ENCODE measurements around the gene PROC.

The PROC gene

DNA sequence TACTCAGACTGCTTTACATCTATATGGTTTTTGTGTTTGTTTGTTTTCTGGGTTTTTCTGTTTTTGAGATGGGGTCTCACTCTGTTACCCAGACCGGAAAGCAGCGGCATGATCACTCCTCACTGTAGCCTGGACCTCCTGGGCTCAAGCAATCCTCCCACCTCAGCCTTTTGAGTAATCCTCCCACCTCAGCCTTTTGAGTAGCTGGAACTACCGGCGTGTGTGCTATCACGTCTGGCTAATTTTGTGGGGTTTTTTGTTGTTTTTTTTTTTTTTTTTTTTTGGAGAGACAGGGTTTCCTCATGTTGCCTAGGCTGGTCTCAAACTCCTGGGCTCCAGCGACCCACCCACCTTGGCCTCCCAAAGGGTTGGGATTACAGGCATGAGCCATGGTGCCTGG lies 39.5 kb upstream of the PROC start:
- TF ChIP-seq, protein P1, sequence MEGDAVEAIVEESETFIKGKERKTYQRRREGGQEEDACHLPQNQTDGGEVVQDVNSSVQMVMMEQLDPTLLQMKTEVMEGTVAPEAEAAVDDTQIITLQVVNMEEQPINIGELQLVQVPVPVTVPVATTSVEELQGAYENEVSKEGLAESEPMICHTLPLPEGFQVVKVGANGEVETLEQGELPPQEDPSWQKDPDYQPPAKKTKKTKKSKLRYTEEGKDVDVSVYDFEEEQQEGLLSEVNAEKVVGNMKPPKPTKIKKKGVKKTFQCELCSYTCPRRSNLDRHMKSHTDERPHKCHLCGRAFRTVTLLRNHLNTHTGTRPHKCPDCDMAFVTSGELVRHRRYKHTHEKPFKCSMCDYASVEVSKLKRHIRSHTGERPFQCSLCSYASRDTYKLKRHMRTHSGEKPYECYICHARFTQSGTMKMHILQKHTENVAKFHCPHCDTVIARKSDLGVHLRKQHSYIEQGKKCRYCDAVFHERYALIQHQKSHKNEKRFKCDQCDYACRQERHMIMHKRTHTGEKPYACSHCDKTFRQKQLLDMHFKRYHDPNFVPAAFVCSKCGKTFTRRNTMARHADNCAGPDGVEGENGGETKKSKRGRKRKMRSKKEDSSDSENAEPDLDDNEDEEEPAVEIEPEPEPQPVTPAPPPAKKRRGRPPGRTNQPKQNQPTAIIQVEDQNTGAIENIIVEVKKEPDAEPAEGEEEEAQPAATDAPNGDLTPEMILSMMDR (IDR thresholded peaks at IDR 0.05; ENCODE audit: low read depth, low read length, missing control alignments) = no peak
- no peak for DNase-seq (ENCODE audit: extremely low read depth, low read depth)
- H3K4me3 ChIP-seq (replicated peaks; ENCODE audit: low read depth, low read length) = no peak overlapping the region

DNA sequence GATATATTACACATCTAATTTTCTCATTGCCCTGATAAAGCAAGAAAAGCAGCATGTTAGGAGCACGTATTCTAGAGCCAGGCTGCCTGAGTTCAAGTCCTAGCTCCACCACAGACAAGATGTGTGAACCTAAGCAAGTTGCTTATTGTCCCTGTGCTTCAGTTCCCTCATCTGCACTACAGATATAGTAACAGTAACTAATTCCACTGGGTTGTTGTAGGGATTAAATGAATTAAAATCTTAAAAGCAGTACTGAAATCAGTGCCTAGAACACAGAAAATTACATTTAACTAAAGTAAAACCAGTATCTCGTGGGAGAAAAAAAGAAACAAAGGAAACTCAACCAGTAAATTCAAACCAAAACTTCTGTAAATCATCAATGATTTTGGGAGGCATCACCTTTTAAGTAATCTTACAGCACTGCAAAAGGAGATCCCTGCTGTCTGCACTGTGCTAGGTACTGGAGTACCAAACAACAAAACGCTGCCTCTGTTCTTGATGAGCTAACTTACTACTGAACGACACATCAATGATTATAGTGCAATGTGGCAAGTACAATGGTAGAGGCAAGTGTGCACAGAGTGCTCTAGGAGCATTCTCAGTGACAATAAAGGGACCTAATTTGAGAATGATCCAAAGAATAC lies 38.4 kb upstream of the PROC start:
- TF ChIP-seq, protein P1 (IDR thresholded peaks at IDR 0.05; ENCODE audit: low read depth, low read length, missing control alignments) = no peak
- no peak overlapping the region for H3K4me3 ChIP-seq (replicated peaks; ENCODE audit: low read depth, low read length)
- no peak for DNase-seq (ENCODE audit: extremely low read depth, low read depth)

DNA sequence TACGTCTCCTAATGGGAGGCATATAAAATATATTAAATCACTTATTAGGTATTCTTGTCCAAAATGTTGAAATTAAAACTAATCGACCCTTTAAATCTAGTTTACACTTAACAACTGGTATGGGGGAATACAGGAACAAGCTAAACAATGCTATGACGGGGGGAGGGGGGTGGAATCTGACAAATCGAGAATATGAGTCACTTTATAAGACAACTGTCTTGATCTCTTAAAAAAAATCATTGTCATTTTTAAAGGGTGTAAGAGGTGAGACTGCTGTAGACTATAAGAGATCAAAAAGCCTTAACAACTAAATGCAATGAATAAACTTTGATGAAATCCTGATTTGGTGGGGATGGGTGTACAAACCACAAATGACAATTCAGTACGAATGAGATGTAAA lies 36.5 kb upstream of the PROC start:
- no peak overlapping the region for H3K4me3 ChIP-seq (replicated peaks; ENCODE audit: low read depth, low read length)
- TF ChIP-seq, protein P1 (IDR thresholded peaks at IDR 0.05; ENCODE audit: low read depth, low read length, missing control alignments) = no peak
- no peak for DNase-seq (ENCODE audit: extremely low read depth, low read depth)

DNA sequence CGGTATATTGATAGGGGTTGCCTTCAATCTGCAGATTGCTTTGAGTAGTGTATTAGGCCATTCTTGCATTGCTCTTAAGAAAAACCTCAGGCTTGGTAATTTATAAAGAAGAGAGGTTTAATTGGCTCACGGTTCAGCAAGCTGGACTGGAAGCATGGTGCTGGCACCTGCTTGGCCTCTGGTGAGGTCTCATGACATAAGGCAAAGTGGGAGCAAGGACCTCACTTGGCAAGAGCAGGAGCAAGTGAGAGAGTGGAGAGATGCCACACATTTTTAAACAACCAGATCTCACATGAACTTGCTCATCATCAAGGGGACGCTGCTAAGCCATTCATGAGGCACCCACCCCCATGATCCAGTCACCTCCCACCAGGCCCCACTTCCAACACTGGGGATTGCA lies 35.4 kb upstream of the PROC start:
- no peak for DNase-seq (ENCODE audit: extremely low read depth, low read depth)
- TF ChIP-seq, protein P1 (IDR thresholded peaks at IDR 0.05; ENCODE audit: low read depth, low read length, missing control alignments) = no peak
- no peak overlapping the region for H3K4me3 ChIP-seq (replicated peaks; ENCODE audit: low read depth, low read length)

DNA sequence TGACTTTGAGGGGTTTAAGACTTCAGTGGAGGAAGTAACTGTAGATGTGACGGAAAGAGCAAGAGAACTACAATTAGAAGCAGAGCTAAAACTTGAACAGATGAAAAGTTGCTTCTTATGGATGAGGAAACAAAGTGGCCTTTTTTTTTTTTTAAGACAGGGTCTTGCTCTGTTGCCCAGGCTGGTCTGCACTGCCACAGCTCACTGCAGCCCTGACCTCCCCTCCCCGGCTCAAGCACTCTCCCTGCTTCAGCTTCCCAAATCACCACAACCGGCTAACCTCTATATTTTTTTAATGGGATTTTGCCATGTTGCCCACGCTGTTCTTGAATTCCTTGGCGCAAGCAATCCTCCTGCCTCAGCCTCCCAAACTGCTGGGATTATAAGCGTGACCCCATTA lies 33.7 kb upstream of the PROC start:
- DNase-seq (ENCODE audit: extremely low read depth, low read depth) = no peak
- no peak overlapping the region for H3K4me3 ChIP-seq (replicated peaks; ENCODE audit: low read depth, low read length)
- TF ChIP-seq, protein P1 (IDR thresholded peaks at IDR 0.05; ENCODE audit: low read depth, low read length, missing control alignments) = no peak

DNA sequence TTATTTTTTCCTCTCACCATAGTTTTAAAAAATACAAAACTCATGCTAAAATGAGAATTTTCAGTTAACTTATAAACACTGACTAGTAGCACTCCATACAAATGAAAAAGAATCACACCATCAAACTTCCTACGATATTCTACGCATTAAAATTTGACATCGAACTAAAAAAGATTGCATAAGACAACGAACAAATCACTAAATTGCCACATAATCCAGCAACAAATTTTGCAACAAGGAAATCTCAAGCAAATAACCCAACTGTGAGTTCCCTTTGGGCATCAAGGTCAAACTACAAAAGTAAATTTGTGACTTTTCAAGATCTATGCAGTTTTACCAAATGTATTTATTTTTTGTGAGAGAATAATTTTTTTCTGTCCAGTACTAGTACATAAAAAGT lies 32.0 kb upstream of the PROC start:
- TF ChIP-seq, protein P1 (IDR thresholded peaks at IDR 0.05; ENCODE audit: low read depth, low read length, missing control alignments) = no peak
- peak overlapping the region; percentile 59; the same call in 1 of the 2 replicates for H3K4me3 ChIP-seq (replicated peaks; ENCODE audit: low read depth, low read length)
- DNase-seq (ENCODE audit: extremely low read depth, low read depth) = no peak
